ENCODE measurements around the gene CCBE1. TPM values are rescaled to one million over a fixed set of nuclear protein-coding genes. Genes with fewer than 3 reads are reported as not detected.

The CCBE1 gene
- total and polyA plus RNA-seq, 2 of the 4 experiments (the other 2 are of a cell fraction) = 64.8 to 148 TPM

GRCh38 chr18:59640721-59641120 is 56.5 kb downstream of the CCBE1 start:
- Histone ChIP-seq H3K4me2 (ENCODE audit: low read depth, low read length) (no peak overlapping the region), H2BK5ac (ENCODE audit: low read depth, low read length, poor library complexity, severe bottlenecking) (no peak overlapping the region), H2AK9ac (replicated peaks; ENCODE audit: low read depth, low read length, poor library complexity) (no peak overlapping the region), H3K4ac (ENCODE audit: low read depth, low read length) (no peak overlapping the region), H4K8ac (ENCODE audit: low read depth in 2 of 2, low read length in 2 of 2) (no peak overlapping the region), H3K79me1 (ENCODE audit: low read depth in 1 of 2, low read length in 2 of 2) (peaks cover 39 to 55% of the 10 kb centered on the region in 2 experiments), H3K9me3 (ENCODE audit: control insufficient read depth, insufficient read depth, low read length) (no peaks in the 10 kb centered on the region), H3K18ac (ENCODE audit: low read depth, low read length) (no peak overlapping the region), H4K5ac (ENCODE audit: low read depth, low read length) (no peak overlapping the region), H3K27ac (ENCODE audit: insufficient read depth, low read length) (no peak overlapping the region), H3K56ac (ENCODE audit: extremely low read depth, insufficient read depth, low read length) (no peak overlapping the region), H2AK5ac (ENCODE audit: low read depth, low read length) (no peak overlapping the region), H2BK15ac (ENCODE audit: low read depth, low read length) (no peak overlapping the region), H3K14ac (replicated peaks; ENCODE audit: low read depth, low read length) (no peak overlapping the region), H3K9ac (ENCODE audit: low read depth, low read length) (no peak overlapping the region), H3K27me3 (ENCODE audit: control insufficient read depth, insufficient read depth, low read length) (no peaks in the 10 kb centered on the region), H2AFZ (replicated peaks; ENCODE audit: low read length, poor library complexity) (no peak overlapping the region), H4K91ac (ENCODE audit: insufficient read depth, low read depth, low read length) (no peak overlapping the region), H3K4me1 (ENCODE audit: control insufficient read depth, insufficient read depth, low read length) (peaks cover 4% of the 10 kb centered on the region), H3K9me1 (ENCODE audit: insufficient read depth, low read length) (peaks cover 3% of the 10 kb centered on the region; the same call in 1 of the 2 replicates), H2BK20ac (ENCODE audit: low read depth, low read length) (no peak overlapping the region), H3K23ac (ENCODE audit: low read depth, low read length) (no peak overlapping the region), H4K20me1 (ENCODE audit: insufficient read depth, low read length) (peaks cover 6% of the 10 kb centered on the region; the same call in 1 of the 2 replicates), H2BK120ac (ENCODE audit: low read depth, low read length) (no peak overlapping the region), H3K4me3 (ENCODE audit: insufficient read depth, low read depth, low read length) (no peak overlapping the region), H3K36me3 (ENCODE audit: control insufficient read depth, insufficient read depth, low read length) (no peaks in the 10 kb centered on the region)
- ATAC-seq (ENCODE audit: low read depth) (no peak), DNase-seq (no peak)
- no CpG with 5 or more reads among the region's 3 CpGs for WGBS, 2 experiments (ENCODE audit: extremely low coverage in 2 of 2, insufficient read length in 1 of 2)
- POLR2A ChIA-PET (ENCODE audit: unreplicated experiment) = no interaction called here
- dilution Hi-C loops (cut with HindIII; ENCODE audit: low sequenced_read_pairs, unreplicated experiment) = no loop called here
- TF ChIP-seq POLR2A (IDR thresholded peaks at IDR 0.05; ENCODE audit: low read depth, low read length) = no peak
- no peak for TF ChIP-seq MAFK (IDR thresholded peaks at IDR 0.05; ENCODE audit: low read depth, low read length)
- TF ChIP-seq RCOR1 (IDR thresholded peaks at IDR 0.05; ENCODE audit: insufficient replicate concordance, low read length) = no peak
- no TSS peak for BruUV-seq (replicated peaks)
- intact Hi-C loops (cut with micrococcal nuclease) = no loop called here
- in situ Hi-C loops (cut with MboI; ENCODE audit: low sequenced_read_pairs) = loop anchor here (25.0 kb wide), 1 partner anchor 178 kb away; no protein-coding TSS in a partner anchor
- CTCF ChIA-PET = no interaction called here

Measured in IMR-90 (cell line).